ENCODE measurements around the gene IGFBP5. TPM values are rescaled to one million over a fixed set of nuclear protein-coding genes. Genes with fewer than 3 reads are reported as not detected.

The IGFBP5 gene
- polyA plus RNA-seq, 1 of the 3 experiments (the other 2 are of a cell fraction), result 323 TPM

DNA sequence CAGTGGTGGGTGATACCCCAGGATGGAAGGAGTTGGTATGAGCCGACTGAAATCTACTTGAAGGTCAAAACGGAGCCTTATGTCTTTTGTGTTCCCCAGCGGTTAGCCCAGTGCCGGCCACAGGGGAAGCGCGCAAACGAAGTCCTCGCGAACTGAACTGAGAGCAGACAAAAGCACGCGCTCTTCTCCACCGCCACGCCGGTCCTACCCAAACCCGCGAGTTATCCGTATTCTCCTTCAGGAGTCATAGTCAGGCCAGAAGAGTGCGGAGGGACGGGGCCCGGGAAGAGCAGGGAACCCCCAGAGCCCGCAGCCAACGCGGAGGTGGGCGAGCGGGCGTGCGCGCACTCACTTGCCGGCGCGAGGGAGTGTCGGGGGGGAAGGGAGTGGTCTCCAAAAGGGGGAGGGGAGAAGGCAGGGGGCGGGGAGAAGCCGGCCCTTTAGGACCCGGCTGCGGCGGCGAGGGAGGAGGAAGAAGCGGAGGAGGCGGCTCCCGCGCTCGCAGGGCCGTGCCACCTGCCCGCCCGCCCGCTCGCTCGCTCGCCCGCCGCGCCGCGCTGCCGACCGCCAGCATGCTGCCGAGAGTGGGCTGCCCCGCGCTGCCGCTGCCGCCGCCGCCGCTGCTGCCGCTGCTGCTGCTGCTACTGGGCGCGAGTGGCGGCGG, 62.3 kb downstream of the IGFBP5 start, which contains the start of gene IGFBP2:
TSS of gene IGFBP2 (plus strand) at position 469 of the 664 bp plus-strand sequence. CDS start at position 573, 104 bp downstream.
- Histone ChIP-seq H3K27ac (ENCODE audit: low read depth in 2 of 2, low read length in 1 of 2) (peak within 1 kb of the TSS; percentile 67 to 87; a peak in 3 of 4 replicates), H3K9me3 (no peaks in the 10 kb centered on the region), H3F3A (replicated peaks; ENCODE audit: insufficient read depth) (peaks cover 3% of the 10 kb centered on the region), H3K4me2 (peak within 1 kb of the TSS; percentile 99), H3K4me3 (ENCODE audit: low read depth in 2 of 2, low read length in 1 of 2) (peak within 1 kb of the TSS; percentile 86 to 99), H3K4me1 (ENCODE audit: control insufficient read depth in 1 of 2, insufficient read depth in 2 of 2, low read depth in 1 of 2, low read length in 1 of 2) (peaks cover 13 to 26% of the 10 kb centered on the region in 2 experiments; a peak in 2 of 4 replicates), H3K36me3 (replicated peaks in 1 of 2; ENCODE audit: control insufficient read depth in 1 of 2, insufficient read depth in 2 of 2, low read length in 1 of 2) (peaks cover 0 to 8% of the 10 kb centered on the region in 2 experiments), H3K27me3 (ENCODE audit: insufficient read depth) (no peaks in the 10 kb centered on the region), H2AFZ (ENCODE audit: low read depth) (peak within 1 kb of the TSS; percentile 73; the same call in 1 of the 2 replicates), H3K79me2 (ENCODE audit: insufficient read depth) (peaks cover 42% of the 10 kb centered on the region), H3K9me2 (no peaks in the 10 kb centered on the region), H4K20me1 (ENCODE audit: insufficient read depth) (no peaks in the 10 kb centered on the region), H3K9ac (peak within 1 kb of the TSS; percentile 83)
- ChIA-PET CTCF (interaction anchor here (0.6 to 8.1 kb wide), 6 partner anchors 18 to 115 kb away, joined by 3 to 82 read pairs (median 5); no protein-coding TSS in a partner anchor), POLR2A (no interaction called here)
- WGBS (ENCODE audit: low lambda C conversion rate), result 3% methylated on average over 23 of the region's 70 CpGs
- peak; percentile 96 for DNase-seq
- no peak for TF ChIP-seq RCOR1 (IDR thresholded peaks at IDR 0.05; ENCODE audit: low read length)
- no peak for TF ChIP-seq JUND (IDR thresholded peaks at IDR 0.05)
- no peak for TF ChIP-seq GABPA (IDR thresholded peaks at IDR 0.05; ENCODE audit: low read depth)
- TF ChIP-seq GATA2 (CRISPR knock-in tag; IDR thresholded peaks at IDR 0.05), result no peak
- TF ChIP-seq, protein P1, sequence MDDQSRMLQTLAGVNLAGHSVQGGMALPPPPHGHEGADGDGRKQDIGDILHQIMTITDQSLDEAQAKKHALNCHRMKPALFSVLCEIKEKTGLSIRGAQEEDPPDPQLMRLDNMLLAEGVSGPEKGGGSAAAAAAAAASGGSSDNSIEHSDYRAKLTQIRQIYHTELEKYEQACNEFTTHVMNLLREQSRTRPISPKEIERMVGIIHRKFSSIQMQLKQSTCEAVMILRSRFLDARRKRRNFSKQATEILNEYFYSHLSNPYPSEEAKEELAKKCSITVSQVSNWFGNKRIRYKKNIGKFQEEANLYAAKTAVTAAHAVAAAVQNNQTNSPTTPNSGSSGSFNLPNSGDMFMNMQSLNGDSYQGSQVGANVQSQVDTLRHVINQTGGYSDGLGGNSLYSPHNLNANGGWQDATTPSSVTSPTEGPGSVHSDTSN (IDR thresholded peaks at IDR 0.05), result no peak
- TF ChIP-seq TAF1 (IDR thresholded peaks at IDR 0.05; ENCODE audit: borderline replicate concordance, low read depth, low read length), result peak; percentile 60
- TF ChIP-seq FOSL2 (IDR thresholded peaks at IDR 0.05; ENCODE audit: borderline replicate concordance, low read depth), result no peak
- TF ChIP-seq EZH2phosphoT487 (IDR thresholded peaks at IDR 0.05; ENCODE audit: borderline replicate concordance, low read depth), result no peak
- TF ChIP-seq MEF2A (IDR thresholded peaks at IDR 0.05; ENCODE audit: borderline replicate concordance, low read depth), result no peak
- TF ChIP-seq, protein P2, sequence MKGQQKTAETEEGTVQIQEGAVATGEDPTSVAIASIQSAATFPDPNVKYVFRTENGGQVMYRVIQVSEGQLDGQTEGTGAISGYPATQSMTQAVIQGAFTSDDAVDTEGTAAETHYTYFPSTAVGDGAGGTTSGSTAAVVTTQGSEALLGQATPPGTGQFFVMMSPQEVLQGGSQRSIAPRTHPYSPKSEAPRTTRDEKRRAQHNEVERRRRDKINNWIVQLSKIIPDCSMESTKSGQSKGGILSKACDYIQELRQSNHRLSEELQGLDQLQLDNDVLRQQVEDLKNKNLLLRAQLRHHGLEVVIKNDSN (IDR thresholded peaks at IDR 0.05; ENCODE audit: borderline replicate concordance, low read depth), result no peak
- TF ChIP-seq CHD2 (IDR thresholded peaks at IDR 0.05; ENCODE audit: low read length, partially characterized antibody), result no peak
- TF ChIP-seq TCF12 (IDR thresholded peaks at IDR 0.05), result no peak
- peak; percentile 68; the same call in 1 of the 2 replicates for TF ChIP-seq POLR2AphosphoS5 (IDR thresholded peaks at IDR 0.05; ENCODE audit: low read depth, low read length)
- TF ChIP-seq NRF1 (IDR thresholded peaks at IDR 0.05; ENCODE audit: low read depth, low read length), result 0 out of 2 replicates have a peak, but pooled peaks have one; percentile 10
- TF ChIP-seq, protein P3, sequence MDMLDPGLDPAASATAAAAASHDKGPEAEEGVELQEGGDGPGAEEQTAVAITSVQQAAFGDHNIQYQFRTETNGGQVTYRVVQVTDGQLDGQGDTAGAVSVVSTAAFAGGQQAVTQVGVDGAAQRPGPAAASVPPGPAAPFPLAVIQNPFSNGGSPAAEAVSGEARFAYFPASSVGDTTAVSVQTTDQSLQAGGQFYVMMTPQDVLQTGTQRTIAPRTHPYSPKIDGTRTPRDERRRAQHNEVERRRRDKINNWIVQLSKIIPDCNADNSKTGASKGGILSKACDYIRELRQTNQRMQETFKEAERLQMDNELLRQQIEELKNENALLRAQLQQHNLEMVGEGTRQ (IDR thresholded peaks at IDR 0.05; ENCODE audit: borderline replicate concordance, low read depth, low read length), result no peak
- TF ChIP-seq, protein P4, sequence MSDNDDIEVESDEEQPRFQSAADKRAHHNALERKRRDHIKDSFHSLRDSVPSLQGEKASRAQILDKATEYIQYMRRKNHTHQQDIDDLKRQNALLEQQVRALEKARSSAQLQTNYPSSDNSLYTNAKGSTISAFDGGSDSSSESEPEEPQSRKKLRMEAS (IDR thresholded peaks at IDR 0.05; ENCODE audit: low read depth), result peak; percentile 70; the same call in 1 of the 2 replicates
- TF ChIP-seq RAD21 (IDR thresholded peaks at IDR 0.05; ENCODE audit: low read length), result 0 out of 2 replicates have a peak, but pooled peaks have one; percentile 14
- no peak for TF ChIP-seq RFX5 (IDR thresholded peaks at IDR 0.05; ENCODE audit: low read length)
- no peak for TF ChIP-seq ELF1 (IDR thresholded peaks at IDR 0.05)
- TF ChIP-seq MXI1 (IDR thresholded peaks at IDR 0.05; ENCODE audit: low read depth, low read length), result peak; percentile 63
- TF ChIP-seq, protein P5, sequence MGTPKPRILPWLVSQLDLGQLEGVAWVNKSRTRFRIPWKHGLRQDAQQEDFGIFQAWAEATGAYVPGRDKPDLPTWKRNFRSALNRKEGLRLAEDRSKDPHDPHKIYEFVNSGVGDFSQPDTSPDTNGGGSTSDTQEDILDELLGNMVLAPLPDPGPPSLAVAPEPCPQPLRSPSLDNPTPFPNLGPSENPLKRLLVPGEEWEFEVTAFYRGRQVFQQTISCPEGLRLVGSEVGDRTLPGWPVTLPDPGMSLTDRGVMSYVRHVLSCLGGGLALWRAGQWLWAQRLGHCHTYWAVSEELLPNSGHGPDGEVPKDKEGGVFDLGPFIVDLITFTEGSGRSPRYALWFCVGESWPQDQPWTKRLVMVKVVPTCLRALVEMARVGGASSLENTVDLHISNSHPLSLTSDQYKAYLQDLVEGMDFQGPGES (IDR thresholded peaks at IDR 0.05; ENCODE audit: low read depth, low read length), result no peak
- no peak for TF ChIP-seq TEAD4 (IDR thresholded peaks at IDR 0.05; ENCODE audit: borderline replicate concordance, insufficient read depth)
- no peak for TF ChIP-seq FOXJ3 (CRISPR knock-in tag; IDR thresholded peaks at IDR 0.05)
- TF ChIP-seq EP300 (IDR thresholded peaks at IDR 0.05; ENCODE audit: borderline replicate concordance in 1 of 2, low read depth in 1 of 2, low read length in 1 of 2), result no peak
- TF ChIP-seq, protein P6, sequence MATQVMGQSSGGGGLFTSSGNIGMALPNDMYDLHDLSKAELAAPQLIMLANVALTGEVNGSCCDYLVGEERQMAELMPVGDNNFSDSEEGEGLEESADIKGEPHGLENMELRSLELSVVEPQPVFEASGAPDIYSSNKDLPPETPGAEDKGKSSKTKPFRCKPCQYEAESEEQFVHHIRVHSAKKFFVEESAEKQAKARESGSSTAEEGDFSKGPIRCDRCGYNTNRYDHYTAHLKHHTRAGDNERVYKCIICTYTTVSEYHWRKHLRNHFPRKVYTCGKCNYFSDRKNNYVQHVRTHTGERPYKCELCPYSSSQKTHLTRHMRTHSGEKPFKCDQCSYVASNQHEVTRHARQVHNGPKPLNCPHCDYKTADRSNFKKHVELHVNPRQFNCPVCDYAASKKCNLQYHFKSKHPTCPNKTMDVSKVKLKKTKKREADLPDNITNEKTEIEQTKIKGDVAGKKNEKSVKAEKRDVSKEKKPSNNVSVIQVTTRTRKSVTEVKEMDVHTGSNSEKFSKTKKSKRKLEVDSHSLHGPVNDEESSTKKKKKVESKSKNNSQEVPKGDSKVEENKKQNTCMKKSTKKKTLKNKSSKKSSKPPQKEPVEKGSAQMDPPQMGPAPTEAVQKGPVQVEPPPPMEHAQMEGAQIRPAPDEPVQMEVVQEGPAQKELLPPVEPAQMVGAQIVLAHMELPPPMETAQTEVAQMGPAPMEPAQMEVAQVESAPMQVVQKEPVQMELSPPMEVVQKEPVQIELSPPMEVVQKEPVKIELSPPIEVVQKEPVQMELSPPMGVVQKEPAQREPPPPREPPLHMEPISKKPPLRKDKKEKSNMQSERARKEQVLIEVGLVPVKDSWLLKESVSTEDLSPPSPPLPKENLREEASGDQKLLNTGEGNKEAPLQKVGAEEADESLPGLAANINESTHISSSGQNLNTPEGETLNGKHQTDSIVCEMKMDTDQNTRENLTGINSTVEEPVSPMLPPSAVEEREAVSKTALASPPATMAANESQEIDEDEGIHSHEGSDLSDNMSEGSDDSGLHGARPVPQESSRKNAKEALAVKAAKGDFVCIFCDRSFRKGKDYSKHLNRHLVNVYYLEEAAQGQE (IDR thresholded peaks at IDR 0.05; ENCODE audit: low read depth, low read length), result peak; percentile 15; the same call in 1 of the 2 replicates
